Measurements from ENCODE around the gene FAM229A. TPM values are rescaled to one million over a fixed set of nuclear protein-coding genes. Genes with fewer than 3 reads are reported as not detected.

FAM229A gene
- total RNA-seq, 1 experiment from 2014 or later: 9.4 TPM

- TF ChIP-seq, protein P1, sequence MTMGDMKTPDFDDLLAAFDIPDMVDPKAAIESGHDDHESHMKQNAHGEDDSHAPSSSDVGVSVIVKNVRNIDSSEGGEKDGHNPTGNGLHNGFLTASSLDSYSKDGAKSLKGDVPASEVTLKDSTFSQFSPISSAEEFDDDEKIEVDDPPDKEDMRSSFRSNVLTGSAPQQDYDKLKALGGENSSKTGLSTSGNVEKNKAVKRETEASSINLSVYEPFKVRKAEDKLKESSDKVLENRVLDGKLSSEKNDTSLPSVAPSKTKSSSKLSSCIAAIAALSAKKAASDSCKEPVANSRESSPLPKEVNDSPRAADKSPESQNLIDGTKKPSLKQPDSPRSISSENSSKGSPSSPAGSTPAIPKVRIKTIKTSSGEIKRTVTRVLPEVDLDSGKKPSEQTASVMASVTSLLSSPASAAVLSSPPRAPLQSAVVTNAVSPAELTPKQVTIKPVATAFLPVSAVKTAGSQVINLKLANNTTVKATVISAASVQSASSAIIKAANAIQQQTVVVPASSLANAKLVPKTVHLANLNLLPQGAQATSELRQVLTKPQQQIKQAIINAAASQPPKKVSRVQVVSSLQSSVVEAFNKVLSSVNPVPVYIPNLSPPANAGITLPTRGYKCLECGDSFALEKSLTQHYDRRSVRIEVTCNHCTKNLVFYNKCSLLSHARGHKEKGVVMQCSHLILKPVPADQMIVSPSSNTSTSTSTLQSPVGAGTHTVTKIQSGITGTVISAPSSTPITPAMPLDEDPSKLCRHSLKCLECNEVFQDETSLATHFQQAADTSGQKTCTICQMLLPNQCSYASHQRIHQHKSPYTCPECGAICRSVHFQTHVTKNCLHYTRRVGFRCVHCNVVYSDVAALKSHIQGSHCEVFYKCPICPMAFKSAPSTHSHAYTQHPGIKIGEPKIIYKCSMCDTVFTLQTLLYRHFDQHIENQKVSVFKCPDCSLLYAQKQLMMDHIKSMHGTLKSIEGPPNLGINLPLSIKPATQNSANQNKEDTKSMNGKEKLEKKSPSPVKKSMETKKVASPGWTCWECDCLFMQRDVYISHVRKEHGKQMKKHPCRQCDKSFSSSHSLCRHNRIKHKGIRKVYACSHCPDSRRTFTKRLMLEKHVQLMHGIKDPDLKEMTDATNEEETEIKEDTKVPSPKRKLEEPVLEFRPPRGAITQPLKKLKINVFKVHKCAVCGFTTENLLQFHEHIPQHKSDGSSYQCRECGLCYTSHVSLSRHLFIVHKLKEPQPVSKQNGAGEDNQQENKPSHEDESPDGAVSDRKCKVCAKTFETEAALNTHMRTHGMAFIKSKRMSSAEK (CRISPR knock-in tag; IDR thresholded peaks at IDR 0.05; ENCODE audit: borderline replicate concordance): no peak
- TF ChIP-seq STAT6 (CRISPR knock-in tag; conservative IDR thresholded peaks at IDR 0.05; ENCODE audit: low read depth) (no peak), CTCF (IDR thresholded peaks at IDR 0.05) (no peak), E2F5 (CRISPR knock-in tag; IDR thresholded peaks at IDR 0.05) (no peak), MAX (CRISPR knock-in tag; IDR thresholded peaks at IDR 0.05) (no peak), TP53 (CRISPR knock-in tag; IDR thresholded peaks at IDR 0.05) (no peak)
Observed at GRCh38 chr1:32411261-32411660, 49.0 kb upstream of the FAM229A start (continued).

DNA sequence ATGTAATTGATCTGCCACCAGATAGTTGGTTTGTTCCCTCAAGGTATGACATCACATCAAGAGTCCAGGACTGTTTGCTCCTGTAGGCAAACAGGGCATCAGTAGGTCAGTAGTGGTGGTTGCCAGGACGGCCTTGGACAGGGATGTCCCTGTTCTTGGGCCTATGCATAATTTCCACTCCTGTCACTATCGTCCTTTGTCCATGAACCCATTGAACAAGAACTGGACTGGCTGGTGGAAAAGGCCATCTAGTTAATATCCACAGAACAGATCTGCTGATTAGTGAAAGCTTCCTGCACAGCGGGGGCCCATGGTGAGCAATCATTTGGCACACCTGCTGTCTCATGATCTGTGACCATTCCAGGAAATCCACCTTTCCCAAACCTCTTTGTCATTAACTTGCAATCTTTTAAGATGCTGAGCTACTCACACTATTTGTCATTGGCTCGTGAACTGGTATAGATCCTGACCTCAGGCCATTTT is 44.4 kb upstream of the FAM229A start:
- Mint-ChIP-seq H3K4me1 (0 out of 2 replicates have a peak, but pooled peaks cover 3% of the 10 kb centered on the region), H3K36me3 (peaks cover 3% of the 10 kb centered on the region; the same call in 1 of the 2 replicates), H3K4me3 (no peak overlapping the region), H3K27ac (no peak overlapping the region), H3K27me3 (ENCODE audit: low read depth) (peaks cover 5% of the 10 kb centered on the region; the same call in 1 of the 2 replicates), H3K9me3 (peaks cover 6% of the 10 kb centered on the region; the same call in 1 of the 2 replicates)
- CTCF ChIA-PET: interaction anchor here (1.8 kb wide), 1 partner anchor 12 kb away, joined by 7 read pairs; the partner anchor contains the start of gene BSDC1
- DNase-seq (ENCODE audit: low spot score) (no peak), ATAC-seq (no peak)
- POLR2A ChIA-PET: no interaction called here
- TF ChIP-seq ZSCAN18 (CRISPR knock-in tag; IDR thresholded peaks at IDR 0.05) (no peak), FOXP4 (CRISPR knock-in tag; IDR thresholded peaks at IDR 0.05) (no peak), ZMAT4 (CRISPR knock-in tag; IDR thresholded peaks at IDR 0.05) (no peak), FOXJ3 (CRISPR knock-in tag; IDR thresholded peaks at IDR 0.05; ENCODE audit: borderline replicate concordance) (no peak), GABPB1 (CRISPR knock-in tag; IDR thresholded peaks at IDR 0.05) (no peak), GTF2I (CRISPR knock-in tag; conservative IDR thresholded peaks at IDR 0.05) (no peak), TCF7 (CRISPR knock-in tag; IDR thresholded peaks at IDR 0.05; ENCODE audit: low read depth) (no peak), ZNF423 (CRISPR knock-in tag; IDR thresholded peaks at IDR 0.05) (no peak), CREB1 (CRISPR knock-in tag; IDR thresholded peaks at IDR 0.05) (no peak), ZBTB21 (CRISPR knock-in tag; IDR thresholded peaks at IDR 0.05; ENCODE audit: borderline replicate concordance) (no peak), JAZF1 (CRISPR knock-in tag; IDR thresholded peaks at IDR 0.05) (no peak), SP1 (CRISPR knock-in tag; conservative IDR thresholded peaks at IDR 0.05) (no peak)
- TF ChIP-seq, protein P2, sequence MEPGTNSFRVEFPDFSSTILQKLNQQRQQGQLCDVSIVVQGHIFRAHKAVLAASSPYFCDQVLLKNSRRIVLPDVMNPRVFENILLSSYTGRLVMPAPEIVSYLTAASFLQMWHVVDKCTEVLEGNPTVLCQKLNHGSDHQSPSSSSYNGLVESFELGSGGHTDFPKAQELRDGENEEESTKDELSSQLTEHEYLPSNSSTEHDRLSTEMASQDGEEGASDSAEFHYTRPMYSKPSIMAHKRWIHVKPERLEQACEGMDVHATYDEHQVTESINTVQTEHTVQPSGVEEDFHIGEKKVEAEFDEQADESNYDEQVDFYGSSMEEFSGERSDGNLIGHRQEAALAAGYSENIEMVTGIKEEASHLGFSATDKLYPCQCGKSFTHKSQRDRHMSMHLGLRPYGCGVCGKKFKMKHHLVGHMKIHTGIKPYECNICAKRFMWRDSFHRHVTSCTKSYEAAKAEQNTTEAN (CRISPR knock-in tag; IDR thresholded peaks at IDR 0.05): no peak
